AG09319 (cell line): ENCODE measurements around the gene GPLD1.

Experiments
- DNase-seq: peaks from one replicate; pipeline ENCODE4 v3.0.0-alpha.2; 2010; ENCODE audit warnings: low read depth; ENCODE audit errors: extremely low read depth
- TF ChIP-seq, protein P1 (sequence below): IDR thresholded peaks from 2 replicates; pipeline ENCODE4 v1.5.1; 2011; ENCODE audit warnings: low read depth, mild to moderate bottlenecking, inconsistent platforms, low read length, moderate library complexity

GPLD1 gene

DNA sequence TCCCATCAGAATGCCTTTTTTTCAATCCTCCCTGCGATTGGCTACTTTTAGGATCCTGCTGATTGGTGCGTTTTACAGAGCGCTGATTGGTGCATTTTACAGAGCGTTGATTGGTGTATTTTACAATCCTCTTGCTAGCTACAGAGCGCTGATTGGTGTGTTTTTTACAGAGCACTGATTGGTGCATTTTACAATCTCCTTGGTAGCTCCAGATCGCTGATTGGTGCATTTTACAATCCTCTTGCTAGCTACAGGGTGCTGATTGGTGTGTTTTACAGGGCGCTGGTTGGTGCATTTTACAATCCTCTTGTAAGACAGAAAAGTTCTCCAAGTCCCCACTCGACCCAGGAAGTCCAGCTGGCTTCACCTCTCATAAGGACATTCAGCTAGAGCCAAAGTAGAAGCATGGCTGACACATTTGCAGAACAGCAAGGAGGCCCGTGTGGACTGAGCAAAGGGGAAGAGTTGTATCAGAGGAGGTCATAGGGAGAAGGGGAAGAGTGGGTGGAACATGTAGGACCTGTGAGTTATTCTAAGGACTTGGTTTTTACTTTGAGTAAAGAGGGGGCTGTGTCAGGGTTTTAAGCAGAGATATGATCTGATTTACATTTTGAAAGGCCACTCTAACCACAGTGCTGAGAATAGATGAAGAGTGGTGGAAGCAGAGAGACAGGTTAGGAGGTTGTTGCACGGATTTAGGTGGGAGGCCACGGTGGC lies 8.0 kb upstream of the GPLD1 start:
- DNase-seq, result no peak
- TF ChIP-seq, protein P1, sequence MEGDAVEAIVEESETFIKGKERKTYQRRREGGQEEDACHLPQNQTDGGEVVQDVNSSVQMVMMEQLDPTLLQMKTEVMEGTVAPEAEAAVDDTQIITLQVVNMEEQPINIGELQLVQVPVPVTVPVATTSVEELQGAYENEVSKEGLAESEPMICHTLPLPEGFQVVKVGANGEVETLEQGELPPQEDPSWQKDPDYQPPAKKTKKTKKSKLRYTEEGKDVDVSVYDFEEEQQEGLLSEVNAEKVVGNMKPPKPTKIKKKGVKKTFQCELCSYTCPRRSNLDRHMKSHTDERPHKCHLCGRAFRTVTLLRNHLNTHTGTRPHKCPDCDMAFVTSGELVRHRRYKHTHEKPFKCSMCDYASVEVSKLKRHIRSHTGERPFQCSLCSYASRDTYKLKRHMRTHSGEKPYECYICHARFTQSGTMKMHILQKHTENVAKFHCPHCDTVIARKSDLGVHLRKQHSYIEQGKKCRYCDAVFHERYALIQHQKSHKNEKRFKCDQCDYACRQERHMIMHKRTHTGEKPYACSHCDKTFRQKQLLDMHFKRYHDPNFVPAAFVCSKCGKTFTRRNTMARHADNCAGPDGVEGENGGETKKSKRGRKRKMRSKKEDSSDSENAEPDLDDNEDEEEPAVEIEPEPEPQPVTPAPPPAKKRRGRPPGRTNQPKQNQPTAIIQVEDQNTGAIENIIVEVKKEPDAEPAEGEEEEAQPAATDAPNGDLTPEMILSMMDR, result no peak

DNA sequence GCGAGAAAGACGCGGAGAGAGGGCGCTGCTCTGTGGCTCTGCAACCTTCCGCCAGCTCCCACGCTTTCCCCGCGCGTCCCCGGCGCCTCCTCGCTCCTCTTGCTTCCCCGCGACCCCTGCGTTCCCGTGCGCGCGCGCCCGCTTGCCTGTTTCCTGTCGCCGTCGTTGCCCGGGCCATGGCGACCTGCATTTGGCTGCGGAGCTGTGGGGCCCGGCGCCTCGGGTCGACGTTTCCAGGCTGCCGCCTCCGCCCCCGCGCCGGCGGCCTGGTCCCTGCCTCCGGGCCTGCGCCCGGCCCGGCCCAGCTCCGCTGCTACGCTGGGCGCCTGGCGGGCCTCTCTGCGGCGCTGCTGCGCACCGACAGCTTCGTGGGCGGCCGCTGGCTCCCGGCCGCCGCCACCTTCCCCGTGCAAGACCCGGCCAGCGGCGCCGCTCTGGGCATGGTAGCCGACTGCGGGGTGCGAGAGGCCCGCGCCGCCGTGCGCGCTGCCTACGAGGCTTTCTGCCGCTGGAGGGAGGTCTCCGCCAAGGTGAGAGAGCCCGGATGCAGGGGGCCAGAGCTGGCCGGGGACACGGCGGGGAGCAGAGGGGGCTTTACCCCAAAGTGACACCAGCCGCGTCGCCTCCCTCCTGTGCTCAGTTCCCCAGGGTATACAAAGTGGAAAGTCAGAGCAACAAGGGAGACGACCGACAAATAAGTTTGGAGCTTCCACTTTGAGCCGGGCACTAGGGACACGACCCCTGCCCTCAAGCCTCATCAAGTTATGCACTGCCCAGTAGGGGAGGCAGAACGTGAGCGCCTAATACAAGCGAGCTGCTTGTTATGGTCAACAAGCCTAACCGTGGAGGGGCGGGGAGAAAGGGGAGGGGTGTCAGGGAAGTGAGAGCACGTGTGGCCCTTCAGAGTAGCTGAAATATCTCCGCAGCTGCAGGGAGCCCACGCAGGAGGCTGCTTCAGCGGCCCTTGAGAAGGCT lies 5.7 kb upstream of the GPLD1 start, which contains the start of gene ALDH5A1:
ALDH5A1 (plus strand) TSS at position 149 of the 975 bp plus-strand sequence; CDS start at position 177, 28 bp downstream.
- DNase-seq, result no peak
- TF ChIP-seq, protein P1, result peak; percentile 14

DNA sequence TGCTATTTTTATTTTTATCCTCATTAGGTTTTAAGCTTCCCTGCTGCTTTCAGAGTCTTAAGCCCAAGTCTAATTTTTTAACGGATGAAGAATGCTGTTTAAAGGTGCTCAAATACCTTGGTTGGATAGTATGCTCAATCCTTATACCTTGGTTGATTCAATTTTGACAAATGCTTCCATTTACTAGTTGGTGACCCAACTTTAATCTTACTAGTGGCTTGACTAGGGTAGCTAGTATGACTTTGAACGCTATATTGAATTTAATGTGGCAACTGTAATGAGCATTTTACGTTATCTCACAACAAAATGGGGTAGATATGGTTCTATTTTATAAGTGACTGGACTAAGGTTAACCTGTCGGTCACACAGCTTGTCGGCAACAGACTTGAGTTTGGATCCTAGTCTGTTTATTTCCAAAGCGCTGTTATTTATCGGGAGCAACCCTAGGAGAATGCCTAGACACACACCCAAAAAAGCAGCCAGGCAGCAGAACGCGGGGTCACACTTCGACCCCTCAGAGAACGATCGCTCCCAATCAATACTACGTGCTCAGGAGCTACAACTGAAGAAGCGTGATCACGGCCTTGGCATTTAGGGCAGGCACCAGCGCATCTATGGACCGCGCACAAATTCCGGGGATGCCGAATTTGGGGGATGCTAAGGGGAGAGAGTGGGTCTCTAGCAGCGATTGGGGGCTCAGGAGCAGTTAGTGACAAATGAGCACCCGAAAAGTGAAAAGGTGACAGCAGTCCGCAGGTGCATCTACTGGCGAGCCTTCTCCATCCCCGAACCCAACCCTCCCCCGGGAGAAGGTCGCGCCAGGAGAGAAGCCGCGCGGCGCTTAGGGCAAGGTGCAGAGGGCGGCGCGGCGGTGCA lies 4.8 kb upstream of the GPLD1 start:
- TF ChIP-seq, protein P1, result no peak
- DNase-seq, result no peak

DNA sequence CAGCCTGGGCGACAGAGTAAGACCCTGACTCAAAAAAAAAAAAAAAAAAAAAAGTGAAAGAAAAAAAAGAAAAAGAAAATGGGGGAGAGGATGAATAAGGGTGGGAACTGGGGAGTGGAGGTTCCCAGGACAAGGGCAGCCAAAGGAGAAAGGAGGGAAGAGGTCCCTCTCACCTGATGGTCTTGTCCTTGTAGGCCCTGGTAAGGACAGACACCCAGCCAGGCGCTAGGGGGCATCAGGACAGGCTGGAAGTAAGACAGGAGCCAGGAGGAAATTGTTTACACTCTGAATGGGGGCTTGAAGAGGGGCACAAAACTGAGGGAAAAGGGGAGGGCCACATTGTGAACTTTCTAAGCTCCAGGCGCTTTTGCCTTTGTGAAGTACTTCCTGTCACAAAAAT lies 3.1 kb upstream of the GPLD1 start:
- TF ChIP-seq, protein P1, result peak; percentile 7; the same call in 1 of the 2 replicates
- DNase-seq, result no peak

DNA sequence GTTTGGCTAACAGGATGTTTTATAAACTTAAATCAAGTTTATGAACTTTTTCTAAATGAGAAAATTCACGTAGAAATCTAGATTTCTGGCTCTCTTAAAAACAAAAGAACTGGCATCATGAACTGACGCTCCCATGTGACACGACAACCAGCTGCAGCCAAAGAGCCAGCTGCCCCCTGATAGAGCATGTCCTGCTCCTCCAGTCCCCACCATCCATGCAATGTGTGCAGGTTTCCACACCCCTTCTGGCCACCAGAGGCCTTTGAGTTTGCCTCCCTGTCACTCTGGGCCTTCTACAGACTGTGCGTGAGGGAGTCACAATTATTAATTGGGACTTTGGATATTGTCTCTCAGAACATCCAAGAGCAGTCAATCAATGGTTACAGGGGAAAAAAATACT lies 1.6 kb upstream of the GPLD1 start:
- DNase-seq, result no peak
- TF ChIP-seq, protein P1, result no peak

DNA sequence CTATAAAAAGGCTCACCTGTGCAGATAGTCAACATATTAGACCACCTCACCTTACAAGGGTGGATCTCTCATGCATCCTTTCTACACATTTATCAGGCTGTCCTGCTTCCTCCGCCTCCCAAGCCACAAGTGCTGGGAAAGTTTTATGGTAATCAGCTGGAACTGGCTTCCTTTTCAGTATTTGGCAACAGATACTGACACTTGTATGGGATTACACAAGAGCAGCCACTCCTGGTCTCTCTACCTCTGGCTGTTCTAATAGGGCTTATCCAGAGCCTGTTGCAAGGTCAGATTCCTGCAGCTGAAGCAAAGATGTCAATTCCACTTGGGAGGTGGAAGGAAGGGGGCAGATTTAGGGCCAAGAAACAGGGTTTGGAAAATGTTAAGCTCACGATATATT lies 503 bp upstream of the GPLD1 start:
- DNase-seq, result no peak
- TF ChIP-seq, protein P1, result no peak
